Dedifferentiated amniotic fluid mesenchymal stem cell (primary cell): ENCODE measurements around the gene COQ8A.

Experiments used
- DNase-seq: peaks from one replicate; pipeline ENCODE4 v3.0.0-alpha.2; 2016; ENCODE audit errors: extremely low spot score

Gene COQ8A

DNA sequence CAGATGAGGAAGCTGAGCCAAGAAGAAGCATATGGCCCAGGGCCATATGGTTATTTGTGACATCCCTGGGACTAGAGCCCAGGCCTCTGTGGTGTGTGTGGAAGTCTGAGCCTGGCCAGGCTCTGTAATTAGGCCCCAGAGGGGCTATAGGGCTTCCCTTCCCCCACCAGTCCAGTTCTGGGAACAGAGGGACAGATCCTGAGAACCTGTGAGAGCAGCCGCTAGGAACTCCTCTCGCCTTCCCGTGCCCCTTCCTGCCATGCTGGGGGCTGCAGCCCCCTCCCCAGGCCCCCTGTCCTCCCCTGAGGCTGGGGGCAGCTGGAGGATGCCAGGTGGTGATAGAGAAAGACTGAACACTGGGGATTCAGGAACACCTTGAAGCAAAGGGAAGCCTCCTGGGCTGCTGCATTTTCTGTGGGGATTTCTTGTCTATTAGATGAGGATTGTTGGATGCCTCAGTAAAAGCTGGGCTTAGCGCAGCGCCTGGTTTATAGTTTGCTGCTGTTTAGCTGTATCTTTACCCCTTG lies 33.3 kb downstream of the COQ8A start:
- DNase-seq: no peak

DNA sequence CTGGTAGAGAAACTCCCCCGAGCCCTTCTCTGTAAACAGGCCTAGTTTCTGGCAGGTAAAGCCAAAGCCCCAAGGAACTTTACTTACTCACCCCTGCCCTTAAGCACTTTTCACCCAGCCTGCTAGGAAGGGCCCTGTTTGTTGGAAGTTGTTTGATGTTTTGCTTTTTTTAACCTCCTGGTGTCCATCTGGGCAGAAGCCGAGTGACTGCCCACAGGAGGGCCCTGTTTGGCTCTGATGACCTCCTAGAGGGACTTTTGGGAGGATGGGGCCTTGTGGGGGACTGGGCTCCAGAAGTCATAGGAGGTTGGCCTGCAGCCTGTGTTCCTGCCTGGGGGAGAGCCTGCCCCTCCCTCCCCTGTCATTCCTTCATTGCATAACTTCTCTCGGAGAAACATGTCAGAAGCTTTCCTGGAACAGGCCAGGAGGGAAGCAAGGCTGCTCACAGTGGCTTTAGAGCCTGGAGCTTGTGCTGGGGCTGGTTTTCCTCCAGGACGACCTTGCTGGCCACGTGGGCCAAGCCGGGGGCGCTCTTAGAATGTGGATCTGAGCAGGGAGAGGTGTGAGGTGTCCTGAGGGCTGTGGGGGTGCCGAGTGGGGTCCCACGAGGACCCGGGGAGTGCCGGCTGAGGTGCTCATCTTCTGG lies 33.9 kb downstream of the COQ8A start:
- DNase-seq: peak; percentile 17

DNA sequence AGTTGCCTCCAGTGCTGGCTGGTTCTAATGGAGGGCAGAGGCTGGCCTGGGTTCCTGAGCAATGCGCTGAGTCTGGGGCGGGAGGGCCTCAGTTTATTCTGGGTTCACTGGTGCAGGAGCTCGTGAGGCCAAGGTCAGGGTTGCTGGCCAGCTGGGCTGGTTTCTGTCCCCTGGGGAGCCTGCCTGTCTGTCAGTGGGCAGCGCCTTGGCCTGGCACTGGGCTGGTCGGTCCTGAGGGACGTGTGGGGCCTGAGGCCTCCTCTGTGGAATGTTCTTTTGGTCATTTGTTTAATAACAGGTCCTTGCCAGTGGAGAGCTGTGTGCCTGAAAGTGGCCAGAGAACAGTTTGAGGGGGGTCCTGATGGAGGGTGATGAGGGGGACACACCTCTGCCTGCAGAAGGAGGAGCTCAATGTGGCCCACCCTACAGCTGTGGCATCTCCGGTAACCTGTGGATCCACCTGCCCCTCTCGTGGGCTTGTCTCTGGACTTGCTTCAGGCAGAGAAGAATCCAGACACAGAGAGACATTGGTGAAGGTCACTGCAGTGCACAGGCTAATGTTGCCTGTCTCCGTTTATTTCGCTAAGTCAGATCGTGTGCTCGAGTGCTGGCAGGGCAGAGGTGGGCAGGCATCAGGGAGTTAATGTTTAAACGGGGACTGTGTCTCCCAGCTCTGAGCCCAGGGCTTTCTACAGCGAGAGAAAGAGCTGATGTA lies 34.6 kb downstream of the COQ8A start:
- DNase-seq: no peak

DNA sequence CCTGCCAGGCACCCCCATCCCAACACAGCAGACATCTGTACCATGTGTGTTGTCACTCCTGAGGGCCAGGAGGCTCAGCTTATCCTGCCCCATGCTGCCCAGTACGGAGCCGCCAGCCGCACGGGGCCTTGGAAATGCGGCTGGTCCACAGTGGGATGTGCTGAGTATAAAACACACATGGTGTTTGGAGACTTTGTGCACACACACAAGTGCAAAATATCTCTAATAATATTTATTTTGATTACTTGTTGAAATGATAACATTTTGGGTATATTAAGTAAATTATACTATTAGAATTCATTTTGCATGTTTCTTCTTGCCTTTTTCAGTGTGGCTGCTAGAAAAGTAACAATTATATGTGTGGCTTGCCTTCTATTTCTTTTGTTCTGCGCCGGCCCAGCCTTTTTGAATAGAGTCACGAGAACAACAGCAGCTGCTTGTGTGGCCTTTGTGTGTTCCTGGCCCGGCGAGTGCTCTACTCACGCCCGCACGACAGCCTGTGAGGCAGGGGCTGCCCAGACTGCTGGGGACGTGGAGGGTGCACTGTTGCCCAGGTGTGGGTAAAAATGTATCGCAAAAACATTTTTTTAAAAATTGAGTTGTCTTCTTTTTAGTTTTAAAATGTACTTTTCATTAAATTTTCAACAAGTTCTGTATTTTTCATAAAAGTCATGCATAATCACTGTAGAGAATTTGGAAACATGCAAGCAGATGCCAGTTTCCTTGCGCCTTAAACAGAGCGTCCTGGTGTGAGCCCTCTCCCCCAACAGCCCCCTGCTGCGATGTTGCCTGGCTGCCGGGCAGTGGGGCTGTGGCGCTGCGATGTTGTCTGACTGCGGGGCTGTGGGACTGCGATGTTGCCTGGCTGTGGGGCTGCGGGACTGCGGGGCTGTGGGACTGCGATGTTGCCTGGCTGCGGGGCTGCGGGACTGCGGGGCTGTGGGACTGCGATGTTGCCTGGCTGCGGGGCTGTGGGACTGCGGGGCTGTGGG lies 35.5 kb downstream of the COQ8A start:
- no peak for DNase-seq

GRCh38 chr1:226976276-226976977 lies 36.3 kb downstream of the COQ8A start:
- no peak for DNase-seq

- no peak for DNase-seq
Observed at GRCh38 chr1:226976978-226977642, 37.0 kb downstream of the COQ8A start.

GRCh38 chr1:226977643-226978431 lies 37.7 kb downstream of the COQ8A start:
- DNase-seq: no peak

- DNase-seq: no peak
Observed at GRCh38 chr1:226978432-226979114, 38.5 kb downstream of the COQ8A start.

- DNase-seq: no peak
Observed at GRCh38 chr1:226979115-226979516, 39.0 kb downstream of the COQ8A start.

DNA sequence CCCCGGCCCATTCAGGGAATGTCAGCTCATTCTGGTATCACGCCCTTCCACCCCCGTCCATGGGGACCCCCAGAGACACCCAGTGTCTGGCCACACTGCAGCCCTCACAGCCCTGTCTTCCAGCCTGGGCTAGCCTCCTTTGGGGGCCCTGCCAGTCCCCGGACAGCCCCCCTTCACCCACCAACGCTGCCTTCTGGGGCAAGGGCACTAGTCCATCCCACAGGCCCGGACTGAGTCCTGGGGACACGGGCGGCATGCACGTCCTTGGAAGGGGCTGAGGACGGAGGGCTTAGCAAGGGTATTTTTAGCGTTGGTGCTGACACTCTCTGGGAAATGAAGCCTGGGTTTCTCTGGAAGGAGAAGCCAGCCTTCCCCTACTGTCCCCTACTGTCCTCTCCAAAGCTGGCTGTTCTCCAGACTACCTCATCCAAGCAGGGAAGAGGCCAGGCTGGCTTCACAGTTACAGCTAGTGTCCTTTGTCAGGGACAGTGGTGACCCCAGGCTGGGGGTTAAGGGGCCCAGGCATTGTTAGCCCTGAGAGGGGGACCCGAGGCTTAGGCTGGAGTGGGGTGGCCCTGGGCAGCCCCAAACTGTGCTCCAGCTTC lies 39.5 kb downstream of the COQ8A start:
- DNase-seq: no peak

DNA sequence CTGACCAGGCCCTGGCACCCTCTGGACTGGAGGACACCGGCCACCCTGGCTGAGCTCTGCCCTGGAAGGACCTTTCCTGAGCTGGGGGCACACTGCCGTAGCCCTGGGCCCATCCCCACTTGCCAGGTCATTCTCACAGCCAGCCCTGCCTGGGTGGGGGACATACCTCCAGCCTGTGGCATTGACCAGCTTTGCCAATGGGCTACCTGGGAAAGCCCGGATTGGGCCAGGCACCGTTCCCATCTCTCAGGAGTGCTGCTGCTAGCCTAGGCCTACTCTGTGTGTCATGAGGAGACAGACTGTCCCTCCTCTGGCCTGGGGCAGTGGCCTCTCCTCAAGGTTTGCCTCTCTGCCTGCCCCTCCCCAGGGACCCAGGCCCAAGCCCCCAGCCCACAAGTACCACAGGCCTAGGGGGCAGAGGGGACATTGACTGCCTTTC lies 40.0 kb downstream of the COQ8A start:
- no peak for DNase-seq

DNA sequence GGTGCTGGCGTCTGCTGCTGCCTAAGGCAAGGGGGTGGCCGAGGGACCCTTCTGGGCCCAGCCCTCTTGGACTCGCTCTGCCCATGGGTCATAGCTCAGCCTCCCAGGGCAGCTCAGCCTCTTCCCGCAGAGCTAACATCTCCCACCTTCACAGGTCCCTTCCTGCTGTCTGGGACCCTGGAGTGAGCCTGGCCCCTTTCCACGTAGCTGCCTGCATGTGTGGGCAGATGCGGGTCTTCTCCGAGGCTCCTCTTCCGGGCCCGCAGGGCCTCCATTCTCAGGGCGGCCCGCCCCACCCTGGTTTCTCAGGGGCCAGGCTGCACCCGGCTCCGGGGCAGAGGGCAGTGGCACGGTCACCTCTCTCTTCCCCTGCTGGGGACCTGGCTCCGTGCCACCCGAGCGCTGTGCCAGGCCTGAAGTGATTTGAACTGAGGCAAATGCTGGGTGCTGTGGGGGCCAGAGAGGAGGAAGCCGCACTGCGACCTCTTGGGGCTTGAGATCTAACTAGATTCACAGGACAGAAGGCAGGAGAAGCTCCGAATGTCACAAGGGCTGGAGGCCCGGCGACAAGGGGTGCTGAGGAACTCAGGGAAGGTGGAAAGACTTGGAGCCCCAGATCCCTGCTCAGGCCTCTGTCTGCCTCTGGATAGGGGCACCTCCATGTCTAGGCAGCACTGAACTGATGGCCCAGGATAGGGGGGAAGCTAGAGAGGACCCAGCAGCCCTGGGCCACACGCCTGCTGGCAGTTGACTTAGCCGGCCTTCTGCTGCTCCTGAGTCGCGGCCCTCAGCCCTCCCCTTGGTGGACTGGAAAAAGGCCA lies 40.7 kb downstream of the COQ8A start:
- DNase-seq: no peak

DNA sequence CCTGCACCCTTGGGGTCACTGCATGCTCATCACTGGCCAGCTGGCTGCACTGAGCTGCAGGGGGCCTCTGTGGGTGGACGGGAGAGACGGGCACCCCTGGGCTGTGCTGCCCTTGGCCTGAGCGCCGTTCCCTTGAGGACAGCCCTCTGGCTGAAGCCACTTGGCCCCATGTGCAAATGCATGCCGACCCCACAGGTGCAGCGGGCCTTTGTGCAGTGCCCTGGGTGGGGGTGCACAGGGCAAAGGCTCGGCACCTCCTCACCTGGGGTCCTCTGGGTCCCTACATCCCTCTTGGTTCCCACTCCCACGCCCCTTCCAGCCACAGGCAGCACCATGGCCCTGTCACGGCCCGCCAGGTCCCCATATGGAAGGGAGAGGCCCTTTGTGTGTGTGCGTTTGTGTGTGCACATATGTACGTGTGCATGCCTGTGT lies 41.3 kb downstream of the COQ8A start:
- DNase-seq: no peak

DNA sequence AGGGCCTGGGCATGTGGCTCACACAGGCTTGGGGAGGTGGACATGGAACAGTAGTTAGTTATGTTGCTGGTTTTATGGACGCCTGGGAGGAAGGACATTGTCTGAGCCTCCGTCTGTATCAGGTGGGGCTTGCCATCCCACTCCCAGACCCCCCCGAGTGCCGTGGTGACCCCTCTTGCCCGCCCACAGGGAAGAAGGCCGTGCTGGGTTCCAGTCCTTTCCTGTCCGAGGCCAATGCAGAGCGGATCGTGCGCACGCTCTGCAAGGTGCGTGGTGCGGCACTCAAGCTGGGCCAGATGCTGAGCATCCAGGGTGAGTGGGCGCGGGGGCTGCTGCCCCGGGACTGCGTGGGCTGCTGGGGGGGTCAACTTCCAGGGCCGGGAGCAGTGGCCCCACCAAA lies 41.7 kb downstream of the COQ8A start:
- DNase-seq: no peak

GRCh38 chr1:226982451-226983177 lies 42.5 kb downstream of the COQ8A start:
- DNase-seq: no peak

DNA sequence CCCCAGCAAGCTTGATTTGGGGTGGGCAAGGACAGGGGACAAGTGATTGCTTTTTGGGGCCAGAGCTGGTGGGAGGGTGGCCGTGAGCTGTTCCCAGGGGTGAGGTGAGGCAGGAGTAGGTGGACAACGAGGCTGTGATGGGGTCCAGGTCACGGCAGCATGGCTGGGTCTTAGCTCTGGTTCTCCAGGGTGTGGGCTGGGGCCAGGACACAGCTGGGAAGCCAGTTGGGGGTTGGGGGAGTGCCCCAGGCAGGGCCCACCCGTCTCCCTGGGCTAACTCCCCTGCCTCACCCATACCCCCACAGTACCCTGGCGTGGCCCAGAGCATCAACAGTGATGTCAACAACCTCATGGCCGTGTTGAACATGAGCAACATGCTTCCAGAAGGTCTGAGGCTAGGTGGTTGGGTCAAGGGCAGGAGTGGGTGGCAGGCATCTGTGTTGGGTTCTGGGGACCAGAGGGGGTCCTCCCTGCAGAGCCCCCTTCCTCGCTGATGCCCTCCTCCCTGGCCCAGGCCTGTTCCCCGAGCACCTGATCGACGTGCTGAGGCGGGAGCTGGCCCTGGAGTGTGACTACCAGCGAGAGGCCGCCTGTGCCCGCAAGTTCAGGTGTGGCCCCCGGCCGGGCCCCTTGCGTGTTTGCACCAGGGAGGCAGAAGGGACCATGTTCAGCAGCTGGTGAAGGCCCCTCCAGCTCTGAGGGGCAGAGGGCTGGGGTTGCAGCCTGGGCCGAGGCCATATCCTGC lies 43.3 kb downstream of the COQ8A start:
- DNase-seq: no peak

DNA sequence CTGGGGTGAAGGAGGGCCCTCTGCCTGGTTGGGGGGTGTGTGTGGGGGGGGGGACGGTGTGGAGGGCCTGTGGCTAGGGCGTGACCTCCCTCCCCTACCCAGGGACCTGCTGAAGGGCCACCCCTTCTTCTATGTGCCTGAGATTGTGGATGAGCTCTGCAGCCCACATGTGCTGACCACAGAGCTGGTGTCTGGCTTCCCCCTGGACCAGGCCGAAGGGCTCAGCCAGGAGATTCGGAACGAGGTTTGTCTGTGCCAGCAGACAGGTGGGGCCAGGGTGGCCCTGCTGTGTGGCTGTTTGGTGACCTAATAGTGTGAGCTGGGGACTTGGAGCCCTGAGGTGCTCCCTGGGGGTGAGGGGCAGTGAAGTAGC lies 43.9 kb downstream of the COQ8A start:
- no peak for DNase-seq
